Aorta (tissue), 5 donors: ENCODE measurements around the gene GSTT2. TPM values are rescaled to one million over a fixed set of nuclear protein-coding genes. Genes with fewer than 3 reads are reported as not detected.
A peak's percentile ranks its signal among the peaks of the same experiment; 100 is the strongest.
"Not testable (repeated sequence)": the region's sequence is repeated elsewhere in the genome, so short reads cannot be mapped to it uniquely, and the experiment has no call there.

Experiments used
- ATAC-seq: fragments of 200-7000 bp; cut with Tn5 transposase; one replicate; pipeline ENCODE4 v1.9.1; 2022; ENCODE audit warnings: moderate library complexity; ENCODE audit not compliant: low FRiP score
- DNase-seq, 2 donors: peaks; one replicate each; pipeline ENCODE4 v3.0.0-alpha.2; 2020
- H3K27ac ChIP-seq, 2 donors: one replicate each; pipeline ENCODE4 v1.5.1; 2013; ENCODE audit warnings: low read length in 2 of 2, mild to moderate bottlenecking in 2 of 2, moderate library complexity in 2 of 2, control low read depth in 1 of 2, inconsistent platforms in 1 of 2, low read depth in 1 of 2
- H3K27me3 ChIP-seq, 2 donors: one replicate each; pipeline ENCODE4 v1.6.1; 2013; ENCODE audit warnings: control low read depth in 1 of 2, low read length in 1 of 2, mild to moderate bottlenecking in 1 of 2, moderate library complexity in 1 of 2; ENCODE audit not compliant: insufficient read depth in 2 of 2, control insufficient read depth in 1 of 2
- H3K36me3 ChIP-seq, 2 donors: one replicate each; pipeline ENCODE4 v1.6.1; 2013; ENCODE audit warnings: control low read depth in 1 of 2, low read length in 1 of 2, mild to moderate bottlenecking in 1 of 2; ENCODE audit not compliant: insufficient read depth in 2 of 2, control insufficient read depth in 1 of 2
- H3K4me1 ChIP-seq, 2 donors: one replicate each; pipeline ENCODE4 v1.6.1; 2013; ENCODE audit warnings: low read length in 2 of 2, control low read depth in 1 of 2, mild to moderate bottlenecking in 1 of 2, moderate library complexity in 1 of 2; ENCODE audit not compliant: insufficient read depth in 2 of 2, control insufficient read depth in 1 of 2
- H3K4me3 ChIP-seq, 2 donors: one replicate each; pipeline ENCODE4 v1.5.1; 2013; ENCODE audit warnings: low read length in 2 of 2, control low read depth in 1 of 2, mild to moderate bottlenecking in 1 of 2
- H3K9me3 ChIP-seq: one replicate; pipeline ENCODE4 v1.6.1; 2013; ENCODE audit warnings: mild to moderate bottlenecking, low read length; ENCODE audit not compliant: control insufficient read depth
- WGBS, 2 donors: extraction: QIAGEN DNeasy Blood & Tissue Kit; methylation state at CpG; one replicate each; pipeline ENCODE4 v1.1.7; 2013; 5-methylcytosine and 5-hydroxymethylcytosine counted together
- intact Hi-C, 2 donors: fragments of 100-400 bp; cut with DNase I; formaldehyde crosslinking; loops; one replicate each; pipeline versions ENCODE4 v1.14.2 to v1.15.0; 2022
- long read RNA-seq, 2 donors: library from polyadenylated mRNA; unstranded; transcript quantifications; one replicate each; pipeline ENCODE4 v2.0.0, GENCODE V29; 2020 to 2021
- polyA plus RNA-seq, 2 donors: library from polyadenylated mRNA; stranded (reverse); fragments of 200-250 nt; gene quantifications; one replicate each; pipeline ENCODE4 v1.2.3, GENCODE V29; 2013
- total RNA-seq, 2 donors: library from RNA; stranded (reverse); fragmentation: NEBNext Ultra II Directional; extraction: Animal tissue kit (Norgen Biotek cat#: 25700); gene quantifications; one replicate each; pipeline ENCODE4 v1.2.1, GENCODE V29; 2021
- donor health status: healthy with polysubstance abuse.
- donor health status: Bipolar disorder and iron deficiency.
- donor health status: DM: no; HTN: no; CAD: no.
- donor health status: DM: no; HTN: no; CAD: no.
- donor health status: DM: yes; HTN: yes; CAD: no.

The GSTT2 gene
- total RNA-seq (under 1 TPM in 1 of 2 donors, not detected in 1; 0.94 TPM), polyA plus RNA-seq (not detected)
- long read RNA-seq, donor 1, partial matches to known transcripts, result 4 of 5 reads
- long read RNA-seq, donor 1, other reads (novel, unspliced or antisense), result 1 of 5 reads
- long read RNA-seq, donor 2, partial matches to known transcripts, result 3 of 4 reads
- long read RNA-seq, donor 2, other reads (novel, unspliced or antisense), result 1 of 4 reads

DNA sequence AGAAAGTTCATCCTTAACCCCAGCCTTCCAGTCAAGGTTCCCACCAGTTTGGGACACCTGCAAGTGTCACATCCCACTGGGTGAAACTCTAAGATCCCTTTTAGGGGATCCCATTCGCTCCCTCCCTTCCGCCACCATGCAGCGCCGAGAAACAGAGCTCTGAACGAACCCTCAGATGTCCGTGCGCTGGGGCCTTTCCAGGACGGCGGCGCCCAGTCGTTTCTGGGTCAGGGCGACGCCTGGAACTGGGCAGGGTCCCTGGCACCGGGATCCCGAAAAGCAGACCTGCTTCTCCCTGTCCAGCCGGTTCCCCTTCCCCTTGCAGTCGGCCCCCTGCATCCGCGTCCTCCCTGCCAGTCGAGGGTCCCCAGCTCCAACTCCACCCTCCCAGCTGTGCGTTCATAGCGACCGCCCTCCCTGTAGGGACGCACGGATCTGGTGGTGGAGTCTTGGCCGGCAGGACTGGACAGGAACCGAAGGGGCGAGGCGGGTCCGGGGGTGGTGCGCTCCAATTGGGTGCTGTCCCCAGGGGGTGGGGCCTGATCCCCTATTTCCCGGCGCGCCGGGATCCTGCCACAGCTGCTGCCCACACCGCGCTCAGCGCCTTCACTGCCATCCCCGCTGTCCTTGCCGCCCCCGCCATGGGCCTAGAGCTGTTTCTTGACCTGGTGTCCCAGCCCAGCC is at the start of gene GSTT2:
GSTT2 (plus strand) TSS at position 578 of the 684 bp plus-strand sequence.
- H3K27me3 ChIP-seq, H3K36me3 ChIP-seq, intact Hi-C loops, H3K4me1 ChIP-seq, H3K4me3 ChIP-seq, DNase-seq, H3K9me3 ChIP-seq, H3K27ac ChIP-seq: not testable (repeated sequence)
- no CpG with 5 or more reads among the region's 41 CpGs for WGBS, 2 donors
- ATAC-seq, result peak; percentile 91

- Histone ChIP-seq H3K4me3 (no peak overlapping the region), H3K27ac (no peak overlapping the region), H3K27me3 (no peaks in the 10 kb centered on the region), H3K36me3 (no peaks in the 10 kb centered on the region), H3K9me3 (no peaks in the 10 kb centered on the region), H3K4me1 (no peaks in the 10 kb centered on the region)
- DNase-seq (no peak), ATAC-seq (no peak)
- 83 to 85% methylated on average over 5 of the region's 5 CpGs for WGBS, 2 donors
- intact Hi-C loops, result no loop called here
Observed at GRCh38 chr22:23938328-23939016, 41.5 kb upstream of the GSTT2 start.

- no peak for ATAC-seq
- Histone ChIP-seq H3K36me3 (no peaks in the 10 kb centered on the region), H3K4me3 (no peak overlapping the region), H3K4me1 (no peaks in the 10 kb centered on the region), H3K9me3 (no peaks in the 10 kb centered on the region), H3K27ac (no peak overlapping the region), H3K27me3 (no peaks in the 10 kb centered on the region)
- intact Hi-C loops, result no loop called here
- WGBS, 2 donors, result 65 to 81% methylated on average over 3 of the region's 3 CpGs
- DNase-seq, result no peak
Observed at GRCh38 chr22:23939017-23939357, 40.9 kb upstream of the GSTT2 start.

DNA sequence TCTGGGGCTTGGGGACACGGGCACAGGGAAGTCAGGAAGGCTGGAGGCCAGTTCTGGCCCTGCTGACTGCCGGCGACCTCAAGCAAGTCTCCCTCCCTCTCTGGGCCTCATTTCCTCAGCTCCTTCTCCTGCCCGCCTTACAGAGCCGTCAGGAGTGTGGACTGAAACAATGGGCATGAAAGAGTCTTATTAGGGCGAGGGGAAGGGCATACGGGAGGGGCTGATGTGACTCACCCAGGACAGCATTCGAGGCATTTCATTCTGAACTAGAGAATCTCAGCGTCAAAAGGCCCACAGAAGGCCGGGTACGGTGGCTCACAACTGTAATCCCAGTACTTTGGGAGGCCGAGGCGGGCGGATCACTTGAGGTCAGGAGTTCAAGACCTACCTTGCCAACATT is 39.8 kb upstream of the GSTT2 start:
- H3K4me3 ChIP-seq, ATAC-seq, H3K4me1 ChIP-seq, H3K27me3 ChIP-seq, H3K27ac ChIP-seq, H3K36me3 ChIP-seq, DNase-seq, H3K9me3 ChIP-seq, intact Hi-C loops: not testable (repeated sequence)
- WGBS, 2 donors, result 63% methylated on average over 5 of the region's 14 CpGs; no CpG with 5 or more reads in 1 of the 2 donors

- ATAC-seq, H3K4me3 ChIP-seq, H3K4me1 ChIP-seq, H3K9me3 ChIP-seq, H3K27ac ChIP-seq, DNase-seq, intact Hi-C loops, H3K36me3 ChIP-seq, H3K27me3 ChIP-seq: not testable (repeated sequence)
- 0 to 69% methylated on average over 1 to 3 of the region's 3 CpGs for WGBS, 2 donors
Observed at GRCh38 chr22:23947391-23947790, 32.5 kb upstream of the GSTT2 start.

DNA sequence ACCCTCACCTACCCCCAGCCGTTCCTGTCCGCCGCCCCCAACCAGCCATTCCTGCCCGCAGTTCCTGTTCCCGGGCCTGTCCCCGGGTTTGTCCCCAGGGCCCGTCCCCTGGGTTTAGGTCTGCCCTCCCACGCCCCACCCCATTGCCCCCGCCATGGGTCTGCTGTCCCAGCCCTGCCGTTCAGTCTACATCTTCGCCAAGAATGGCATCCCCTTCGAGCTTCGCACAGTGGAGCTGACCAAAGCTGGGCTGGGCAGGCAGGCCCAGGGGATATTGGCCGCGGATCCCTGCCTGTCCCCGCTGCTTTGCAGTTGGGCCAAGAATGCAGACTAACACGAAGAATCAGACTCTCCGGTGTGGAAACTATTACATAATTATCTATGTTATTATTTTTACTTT is 30.2 kb upstream of the GSTT2 start:
- WGBS, 2 donors, result 77 to 80% methylated on average over 18 of the region's 18 CpGs
- not testable (repeated sequence) for H3K4me3 ChIP-seq, H3K4me1 ChIP-seq, ATAC-seq, H3K27me3 ChIP-seq, DNase-seq, H3K27ac ChIP-seq, H3K9me3 ChIP-seq, H3K36me3 ChIP-seq
- intact Hi-C loops, result loop anchor here in 1 of 2 donors (10.0 kb wide), 2 partner anchors 85 to 185 kb away; partner anchors contain the start of genes C22orf15 and CHCHD10

- H3K27me3 ChIP-seq, H3K36me3 ChIP-seq, DNase-seq, H3K27ac ChIP-seq, H3K9me3 ChIP-seq, H3K4me3 ChIP-seq, H3K4me1 ChIP-seq, ATAC-seq: not testable (repeated sequence)
- WGBS, 2 donors, result 73 to 80% methylated on average over 2 of the region's 2 CpGs
- intact Hi-C loops, result loop anchor here in 1 of 2 donors (10.0 kb wide), 2 partner anchors 87 to 187 kb away; partner anchors contain the start of genes C22orf15 and CHCHD10
Observed at GRCh38 chr22:23951383-23951782, 28.6 kb upstream of the GSTT2 start.

- not testable (repeated sequence) for ATAC-seq, H3K27me3 ChIP-seq, H3K4me3 ChIP-seq, DNase-seq, H3K27ac ChIP-seq, H3K36me3 ChIP-seq, H3K9me3 ChIP-seq, H3K4me1 ChIP-seq
- intact Hi-C loops, result loop anchor here in 1 of 2 donors (10.0 kb wide), 2 partner anchors 88 to 188 kb away; partner anchors contain the start of genes C22orf15 and CHCHD10
- 69 to 79% methylated on average over 11 of the region's 11 CpGs for WGBS, 2 donors
Observed at GRCh38 chr22:23952794-23953405, 27.0 kb upstream of the GSTT2 start.
